PC-9 (cell line): ENCODE results near the gene AUH.

ENCODE experiments used
- EZH2 ChIP-seq: fragments of 200-600 bp; sonication (generic); IDR thresholded peaks from 2 replicates; pipeline ENCODE4 v1.8.0; 2017; ENCODE audit warnings: antibody characterized with exemption, low read depth
- TF ChIP-seq, protein P1 (sequence below): fragments of 200-600 bp; sonication (generic); conservative IDR thresholded peaks from 2 replicates; pipeline ENCODE4 v1.6.1; 2017; ENCODE audit warnings: mixed run types, antibody characterized with exemption, mild to moderate bottlenecking, moderate library complexity

GRCh38 chr9:91197232-91198181 is 164.2 kb downstream of the AUH start:
- TF ChIP-seq, protein P1, sequence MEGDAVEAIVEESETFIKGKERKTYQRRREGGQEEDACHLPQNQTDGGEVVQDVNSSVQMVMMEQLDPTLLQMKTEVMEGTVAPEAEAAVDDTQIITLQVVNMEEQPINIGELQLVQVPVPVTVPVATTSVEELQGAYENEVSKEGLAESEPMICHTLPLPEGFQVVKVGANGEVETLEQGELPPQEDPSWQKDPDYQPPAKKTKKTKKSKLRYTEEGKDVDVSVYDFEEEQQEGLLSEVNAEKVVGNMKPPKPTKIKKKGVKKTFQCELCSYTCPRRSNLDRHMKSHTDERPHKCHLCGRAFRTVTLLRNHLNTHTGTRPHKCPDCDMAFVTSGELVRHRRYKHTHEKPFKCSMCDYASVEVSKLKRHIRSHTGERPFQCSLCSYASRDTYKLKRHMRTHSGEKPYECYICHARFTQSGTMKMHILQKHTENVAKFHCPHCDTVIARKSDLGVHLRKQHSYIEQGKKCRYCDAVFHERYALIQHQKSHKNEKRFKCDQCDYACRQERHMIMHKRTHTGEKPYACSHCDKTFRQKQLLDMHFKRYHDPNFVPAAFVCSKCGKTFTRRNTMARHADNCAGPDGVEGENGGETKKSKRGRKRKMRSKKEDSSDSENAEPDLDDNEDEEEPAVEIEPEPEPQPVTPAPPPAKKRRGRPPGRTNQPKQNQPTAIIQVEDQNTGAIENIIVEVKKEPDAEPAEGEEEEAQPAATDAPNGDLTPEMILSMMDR = no peak
- no peak for TF ChIP-seq EZH2
